ENCODE measurements around the gene EYS.
A peak's percentile ranks its signal among the peaks of the same experiment; 100 is the strongest.
"Not testable (repeated sequence)": the region's sequence is repeated elsewhere in the genome, so short reads cannot be mapped to it uniquely, and the experiment has no call there.

EYS gene

GRCh38 chr6:63807056-63807455, 1900.0 kb downstream of the EYS start:
- Histone ChIP-seq H3K9ac (ENCODE audit: low read depth, low read length) (peak overlapping the region; percentile 71), H3K27me3 (ENCODE audit: control insufficient read depth, insufficient read depth, low read length) (no peaks in the 10 kb centered on the region), H3K4me3 (ENCODE audit: low read length) (peak overlapping the region; percentile 28), H3K36me3 (ENCODE audit: insufficient read depth, low read length) (no peaks in the 10 kb centered on the region), H3K4me2 (ENCODE audit: low read length) (peak overlapping the region; percentile 62), H3K4me1 (ENCODE audit: control insufficient read depth, insufficient read depth, low read length) (peaks cover 56% of the 10 kb centered on the region), H3K9me3 (replicated peaks; ENCODE audit: low read length) (no peaks in the 10 kb centered on the region)

- no peaks in the 10 kb centered on the region for H3K36me3 ChIP-seq (ENCODE audit: insufficient read depth, low read length)
- H3K4me3 ChIP-seq (ENCODE audit: low read length): peak overlapping the region; percentile 28
- peak overlapping the region; percentile 71 for H3K9ac ChIP-seq (ENCODE audit: low read depth, low read length)
Measured at GRCh38 chr6:63806573-63806913, 1900.5 kb downstream of the EYS start.

GRCh38 chr6:63805808-63806572, 1901.0 kb downstream of the EYS start:
- H3K27me3 ChIP-seq (ENCODE audit: control insufficient read depth, insufficient read depth, low read length): no peaks in the 10 kb centered on the region
- peak overlapping the region; percentile 46 for H3K4me3 ChIP-seq (ENCODE audit: low read length)
- peaks cover 56% of the 10 kb centered on the region for H3K4me1 ChIP-seq (ENCODE audit: control insufficient read depth, insufficient read depth, low read length)
- H3K9ac ChIP-seq (ENCODE audit: low read depth, low read length): peak overlapping the region; percentile 78
- no peaks in the 10 kb centered on the region for H3K36me3 ChIP-seq (ENCODE audit: insufficient read depth, low read length)
- peak overlapping the region; percentile 62 for H3K4me2 ChIP-seq (ENCODE audit: low read length)
- H3K9me3 ChIP-seq (replicated peaks; ENCODE audit: low read length): no peaks in the 10 kb centered on the region

More at GRCh38 chr6:63806573-63806913, 1900.5 kb downstream of the EYS start:
- Histone ChIP-seq H3K9me3 (replicated peaks; ENCODE audit: low read length) (no peaks in the 10 kb centered on the region), H3K4me2 (ENCODE audit: low read length) (peak overlapping the region; percentile 62), H3K27me3 (ENCODE audit: control insufficient read depth, insufficient read depth, low read length) (no peaks in the 10 kb centered on the region), H3K4me1 (ENCODE audit: control insufficient read depth, insufficient read depth, low read length) (peaks cover 56% of the 10 kb centered on the region)

GRCh38 chr6:63805345-63805744, 1901.7 kb downstream of the EYS start:
- H3K9ac ChIP-seq (ENCODE audit: low read depth, low read length): peak overlapping the region; percentile 78
- peak overlapping the region; percentile 46 for H3K4me3 ChIP-seq (ENCODE audit: low read length)
- peaks cover 56% of the 10 kb centered on the region for H3K4me1 ChIP-seq (ENCODE audit: control insufficient read depth, insufficient read depth, low read length)

GRCh38 chr6:63804381-63804956, 1902.6 kb downstream of the EYS start:
- H3K9me3 ChIP-seq (replicated peaks; ENCODE audit: low read length): no peaks in the 10 kb centered on the region
- no peaks in the 10 kb centered on the region for H3K36me3 ChIP-seq (ENCODE audit: insufficient read depth, low read length)
- H3K27me3 ChIP-seq (ENCODE audit: control insufficient read depth, insufficient read depth, low read length): no peaks in the 10 kb centered on the region
- peaks cover 56% of the 10 kb centered on the region for H3K4me1 ChIP-seq (ENCODE audit: control insufficient read depth, insufficient read depth, low read length)
- peak overlapping the region; percentile 46 for H3K4me3 ChIP-seq (ENCODE audit: low read length)
- peak overlapping the region; percentile 62 for H3K4me2 ChIP-seq (ENCODE audit: low read length)
- H3K9ac ChIP-seq (ENCODE audit: low read depth, low read length): peak overlapping the region; percentile 78

More at GRCh38 chr6:63805345-63805744, 1901.7 kb downstream of the EYS start:
- H3K9me3 ChIP-seq (replicated peaks; ENCODE audit: low read length): no peaks in the 10 kb centered on the region
- no peaks in the 10 kb centered on the region for H3K27me3 ChIP-seq (ENCODE audit: control insufficient read depth, insufficient read depth, low read length)
- H3K36me3 ChIP-seq (ENCODE audit: insufficient read depth, low read length): no peaks in the 10 kb centered on the region
- H3K4me2 ChIP-seq (ENCODE audit: low read length): peak overlapping the region; percentile 62

- no peaks in the 10 kb centered on the region for H3K9me3 ChIP-seq (replicated peaks; ENCODE audit: low read length)
- peak overlapping the region; percentile 8 for H3K9ac ChIP-seq (ENCODE audit: low read depth, low read length)
- peaks cover 53% of the 10 kb centered on the region for H3K4me1 ChIP-seq (ENCODE audit: control insufficient read depth, insufficient read depth, low read length)
- H3K4me2 ChIP-seq (ENCODE audit: low read length): no peak overlapping the region
- H3K27me3 ChIP-seq (ENCODE audit: control insufficient read depth, insufficient read depth, low read length): no peaks in the 10 kb centered on the region
- H3K4me3 ChIP-seq (ENCODE audit: low read length): no peak overlapping the region
- no peaks in the 10 kb centered on the region for H3K36me3 ChIP-seq (ENCODE audit: insufficient read depth, low read length)
Measured at GRCh38 chr6:63803371-63803770, 1903.7 kb downstream of the EYS start.

GRCh38 chr6:63802606-63803206, 1904.3 kb downstream of the EYS start:
- H3K27me3 ChIP-seq (ENCODE audit: control insufficient read depth, insufficient read depth, low read length): no peaks in the 10 kb centered on the region
- peaks cover 47% of the 10 kb centered on the region for H3K4me1 ChIP-seq (ENCODE audit: control insufficient read depth, insufficient read depth, low read length)
- H3K9me3 ChIP-seq (replicated peaks; ENCODE audit: low read length): no peaks in the 10 kb centered on the region
- no peaks in the 10 kb centered on the region for H3K36me3 ChIP-seq (ENCODE audit: insufficient read depth, low read length)
- H3K4me3 ChIP-seq (ENCODE audit: low read length): no peak overlapping the region
- H3K4me2 ChIP-seq (ENCODE audit: low read length): no peak overlapping the region
- H3K9ac ChIP-seq (ENCODE audit: low read depth, low read length): no peak overlapping the region

- not testable (repeated sequence) for H3K9me3 ChIP-seq (replicated peaks; ENCODE audit: low read length); H3K9ac ChIP-seq (ENCODE audit: low read depth, low read length); H3K36me3 ChIP-seq (ENCODE audit: insufficient read depth, low read length); H3K4me2 ChIP-seq (ENCODE audit: low read length); H3K27me3 ChIP-seq (ENCODE audit: control insufficient read depth, insufficient read depth, low read length); H3K4me3 ChIP-seq (ENCODE audit: low read length)
- H3K4me1 ChIP-seq (ENCODE audit: control insufficient read depth, insufficient read depth, low read length): peaks cover 25% of the 10 kb centered on the region
Measured at GRCh38 chr6:63800386-63800785, 1906.6 kb downstream of the EYS start.

GRCh38 chr6:63799813-63800212, 1907.2 kb downstream of the EYS start:
- H3K4me1 ChIP-seq (ENCODE audit: control insufficient read depth, insufficient read depth, low read length): peaks cover 19% of the 10 kb centered on the region
- H3K9ac ChIP-seq (ENCODE audit: low read depth, low read length): no peak overlapping the region
- no peaks in the 10 kb centered on the region for H3K27me3 ChIP-seq (ENCODE audit: control insufficient read depth, insufficient read depth, low read length)
- H3K4me2 ChIP-seq (ENCODE audit: low read length): no peak overlapping the region
- no peaks in the 10 kb centered on the region for H3K9me3 ChIP-seq (replicated peaks; ENCODE audit: low read length)
- H3K36me3 ChIP-seq (ENCODE audit: insufficient read depth, low read length): no peaks in the 10 kb centered on the region
- H3K4me3 ChIP-seq (ENCODE audit: low read length): no peak overlapping the region

GRCh38 chr6:63799313-63799712, 1907.7 kb downstream of the EYS start:
- H3K27me3 ChIP-seq (ENCODE audit: control insufficient read depth, insufficient read depth, low read length): no peaks in the 10 kb centered on the region
- H3K4me1 ChIP-seq (ENCODE audit: control insufficient read depth, insufficient read depth, low read length): peaks cover 14% of the 10 kb centered on the region
- no peak overlapping the region for H3K4me3 ChIP-seq (ENCODE audit: low read length)
- no peaks in the 10 kb centered on the region for H3K9me3 ChIP-seq (replicated peaks; ENCODE audit: low read length)
- H3K9ac ChIP-seq (ENCODE audit: low read depth, low read length): no peak overlapping the region
- H3K4me2 ChIP-seq (ENCODE audit: low read length): no peak overlapping the region
- no peaks in the 10 kb centered on the region for H3K36me3 ChIP-seq (ENCODE audit: insufficient read depth, low read length)

- H3K9me3 ChIP-seq (replicated peaks; ENCODE audit: low read length): no peaks in the 10 kb centered on the region
- no peaks in the 10 kb centered on the region for H3K36me3 ChIP-seq (ENCODE audit: insufficient read depth, low read length)
- H3K4me2 ChIP-seq (ENCODE audit: low read length): no peak overlapping the region
- H3K4me3 ChIP-seq (ENCODE audit: low read length): no peak overlapping the region
- no peak overlapping the region for H3K9ac ChIP-seq (ENCODE audit: low read depth, low read length)
- peaks cover 5% of the 10 kb centered on the region for H3K4me1 ChIP-seq (ENCODE audit: control insufficient read depth, insufficient read depth, low read length)
- H3K27me3 ChIP-seq (ENCODE audit: control insufficient read depth, insufficient read depth, low read length): no peaks in the 10 kb centered on the region
Measured at GRCh38 chr6:63798378-63798777, 1908.6 kb downstream of the EYS start.

Measured in skeletal muscle satellite cell (primary cell).